GM12873 (cell line): ENCODE data around the gene HDAC4.

Experiments used
- CTCF ChIP-seq: IDR thresholded peaks from 2 replicates; pipeline ENCODE4 v1.5.1; 2012; ENCODE audit warnings: low read depth, mild to moderate bottlenecking, moderate library complexity, low read length, control low read depth; ENCODE audit not compliant: insufficient read depth; ENCODE audit errors: missing control alignments

HDAC4 gene

DNA sequence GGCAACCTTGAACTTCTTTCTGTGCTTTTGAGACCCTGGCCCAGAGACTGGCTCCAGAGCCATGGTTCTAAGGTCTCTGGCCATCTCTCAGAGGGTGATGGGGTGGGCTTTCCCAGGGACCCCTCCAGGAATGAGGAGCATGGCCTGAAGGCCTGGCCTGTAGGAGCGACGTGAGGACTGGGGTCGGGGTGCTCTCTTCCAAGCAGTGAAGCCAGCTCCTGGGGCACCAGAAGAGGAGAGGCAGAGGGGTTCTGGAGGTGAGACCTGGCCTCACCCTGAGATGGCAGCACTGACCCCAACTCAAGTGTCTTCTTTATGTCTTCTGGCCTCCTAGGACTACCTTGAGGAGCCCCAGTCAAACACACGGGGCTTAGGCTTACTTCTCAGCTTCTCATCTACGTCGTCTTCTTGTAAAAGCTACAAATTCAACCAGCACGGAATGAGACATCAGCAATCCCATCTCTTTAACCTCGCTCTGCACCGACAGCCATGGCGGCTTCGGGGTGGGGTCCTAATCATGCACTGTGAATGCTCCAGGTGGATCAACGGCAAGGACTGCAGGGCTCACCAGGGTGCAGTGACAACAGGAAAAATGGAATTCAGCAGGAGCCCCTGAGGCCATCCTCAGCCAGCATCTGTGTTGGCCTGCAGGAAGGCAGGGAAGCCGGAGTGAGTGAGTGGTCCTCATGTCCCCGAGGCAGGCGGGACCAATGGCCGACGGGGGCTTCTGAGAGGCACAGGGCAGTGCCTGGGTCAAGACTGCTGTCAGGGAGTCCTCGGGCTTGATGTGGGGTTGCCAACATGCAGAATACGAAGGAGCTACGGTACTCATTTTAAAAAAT, 214.1 kb downstream of the HDAC4 start:
- TF ChIP-seq CTCF, result no peak

- TF ChIP-seq CTCF, result peak; percentile 9
These were observed 215.6 kb downstream of the HDAC4 start for GRCh38 chr2:239184968-239185903.

- TF ChIP-seq CTCF, result no peak
These were observed 216.6 kb downstream of the HDAC4 start for GRCh38 chr2:239184179-239184578.

DNA sequence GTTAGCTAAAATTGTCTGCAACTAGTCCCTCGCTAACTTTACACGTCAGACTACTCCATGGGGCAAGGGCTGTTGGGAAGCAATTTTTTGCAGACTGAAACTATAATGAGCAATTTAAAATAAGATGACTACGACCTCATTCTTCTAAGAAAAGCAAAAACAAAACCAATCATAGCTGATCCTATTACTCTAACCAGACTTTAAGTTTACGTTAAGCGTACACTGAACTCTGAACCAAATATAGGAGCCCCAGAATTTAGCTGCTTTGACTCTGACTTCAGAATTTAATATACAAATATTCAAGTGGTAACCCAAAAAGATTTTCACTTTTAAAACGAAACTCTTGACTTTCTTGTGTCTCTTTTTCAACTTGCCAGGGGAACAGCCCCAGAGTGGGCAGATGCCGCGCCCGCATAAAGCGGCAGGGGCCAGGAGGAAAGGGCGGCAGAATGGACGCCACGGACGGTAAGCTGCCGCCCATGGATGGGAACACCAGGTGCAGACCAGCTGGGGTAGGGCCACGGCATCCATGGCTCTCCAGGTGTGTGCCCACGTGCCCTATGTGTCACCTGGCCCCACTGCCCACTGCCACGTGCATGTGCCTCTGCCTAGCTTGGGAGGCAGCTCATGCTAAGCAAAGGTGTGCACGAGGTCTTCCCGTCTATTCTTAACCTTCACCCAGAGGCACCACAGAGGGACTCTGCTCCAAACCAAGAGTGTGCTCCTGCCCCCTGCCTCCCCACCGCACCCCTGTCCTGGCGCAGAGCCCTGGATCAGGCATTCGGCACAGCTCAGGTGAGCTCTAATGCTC, 217.6 kb downstream of the HDAC4 start:
- no peak for TF ChIP-seq CTCF

- TF ChIP-seq CTCF, result no peak
These were observed 218.8 kb downstream of the HDAC4 start for GRCh38 chr2:239181903-239182581.

- no peak for TF ChIP-seq CTCF
These were observed 219.5 kb downstream of the HDAC4 start for GRCh38 chr2:239181074-239181902.
